ENCODE data around the gene MAP7.

The MAP7 gene

GRCh38 chr6:136566007-136566487 is 15.8 kb upstream of the MAP7 start:
- in situ Hi-C loops (cut with HindIII; ENCODE audit: low sequenced_read_pairs): no loop called here

GRCh38 chr6:136564180-136564579 is 14.0 kb upstream of the MAP7 start:
- in situ Hi-C loops (cut with HindIII; ENCODE audit: low sequenced_read_pairs): no loop called here

- in situ Hi-C loops (cut with HindIII; ENCODE audit: low sequenced_read_pairs): no loop called here
These were observed 13.3 kb upstream of the MAP7 start for GRCh38 chr6:136563386-136564152.

GRCh38 chr6:136562211-136562610 is 12.0 kb upstream of the MAP7 start:
- in situ Hi-C loops (cut with HindIII; ENCODE audit: low sequenced_read_pairs): no loop called here

GRCh38 chr6:136553166-136553787 is 3.1 kb upstream of the MAP7 start:
- in situ Hi-C loops (cut with HindIII; ENCODE audit: low sequenced_read_pairs): no loop called here

GRCh38 chr6:136552054-136552453 is 1.8 kb upstream of the MAP7 start:
- in situ Hi-C loops (cut with HindIII; ENCODE audit: low sequenced_read_pairs): no loop called here

GRCh38 chr6:136551103-136551502 is 881 bp upstream of the MAP7 start:
- in situ Hi-C loops (cut with HindIII; ENCODE audit: low sequenced_read_pairs): no loop called here

- in situ Hi-C loops (cut with HindIII; ENCODE audit: low sequenced_read_pairs): no loop called here
These were observed 235 bp downstream of the MAP7 start for GRCh38 chr6:136550045-136550329.

GRCh38 chr6:136549300-136550044 is 750 bp downstream of the MAP7 start:
- in situ Hi-C loops (cut with HindIII; ENCODE audit: low sequenced_read_pairs): no loop called here

GRCh38 chr6:136548582-136549299 is 1.5 kb downstream of the MAP7 start:
- in situ Hi-C loops (cut with HindIII; ENCODE audit: low sequenced_read_pairs): no loop called here

GRCh38 chr6:136547871-136548270 is 2.4 kb downstream of the MAP7 start:
- in situ Hi-C loops (cut with HindIII; ENCODE audit: low sequenced_read_pairs): no loop called here

GRCh38 chr6:136547336-136547735 is 2.9 kb downstream of the MAP7 start:
- in situ Hi-C loops (cut with HindIII; ENCODE audit: low sequenced_read_pairs): no loop called here

GRCh38 chr6:136546331-136546730 is 3.9 kb downstream of the MAP7 start:
- in situ Hi-C loops (cut with HindIII; ENCODE audit: low sequenced_read_pairs): no loop called here

GRCh38 chr6:136544326-136544725 is 5.9 kb downstream of the MAP7 start:
- in situ Hi-C loops (cut with HindIII; ENCODE audit: low sequenced_read_pairs): no loop called here

GRCh38 chr6:136541395-136541794 is 8.8 kb downstream of the MAP7 start:
- in situ Hi-C loops (cut with HindIII; ENCODE audit: low sequenced_read_pairs): no loop called here

GRCh38 chr6:136539967-136540652 is 10.1 kb downstream of the MAP7 start:
- in situ Hi-C loops (cut with HindIII; ENCODE audit: low sequenced_read_pairs): no loop called here

GRCh38 chr6:136538836-136539235 is 11.4 kb downstream of the MAP7 start:
- in situ Hi-C loops (cut with HindIII; ENCODE audit: low sequenced_read_pairs): no loop called here

GRCh38 chr6:136535880-136536650 is 14.2 kb downstream of the MAP7 start:
- in situ Hi-C loops (cut with HindIII; ENCODE audit: low sequenced_read_pairs): no loop called here

GRCh38 chr6:136535017-136535765 is 15.0 kb downstream of the MAP7 start:
- in situ Hi-C loops (cut with HindIII; ENCODE audit: low sequenced_read_pairs): no loop called here

All from DLD1 (cell line).